Measurements from ENCODE around the gene DACT3.

The DACT3 gene

GRCh38 chr19:46609511-46610412 is 51.2 kb downstream of the DACT3 start:
- DNase-seq = no peak

GRCh38 chr19:46608581-46609345 is 52.2 kb downstream of the DACT3 start:
- no peak for DNase-seq

GRCh38 chr19:46608178-46608577 is 52.8 kb downstream of the DACT3 start:
- DNase-seq = no peak

- DNase-seq = peak in 1 of 2 experiments; percentile 41
Measured at GRCh38 chr19:46607448-46607841, 53.5 kb downstream of the DACT3 start.

- no peak for DNase-seq
Measured at GRCh38 chr19:46606681-46607447, 54.1 kb downstream of the DACT3 start.

GRCh38 chr19:46606019-46606418 is 55.0 kb downstream of the DACT3 start:
- no peak for DNase-seq

GRCh38 chr19:46605356-46605821 is 55.6 kb downstream of the DACT3 start:
- no peak for DNase-seq

GRCh38 chr19:46604781-46605355 is 56.1 kb downstream of the DACT3 start:
- DNase-seq = no peak

- no peak for DNase-seq
Measured at GRCh38 chr19:46603752-46604231, 57.2 kb downstream of the DACT3 start.

GRCh38 chr19:46603195-46603637 is 57.8 kb downstream of the DACT3 start:
- no peak for DNase-seq

GRCh38 chr19:46602392-46603194 is 58.4 kb downstream of the DACT3 start:
- DNase-seq = no peak

GRCh38 chr19:46601318-46602224 is 59.4 kb downstream of the DACT3 start, which contains the start of gene CALM3:
CALM3 (plus strand) TSS chr19:46601330; CDS start chr19:46601435, 105 bp downstream.
- no peak for DNase-seq

- DNase-seq = peak; percentile 89 to 92
Measured at GRCh38 chr19:46600384-46601317, 60.3 kb downstream of the DACT3 start.

GRCh38 chr19:46599716-46600373 is 61.1 kb downstream of the DACT3 start:
- DNase-seq = no peak

GRCh38 chr19:46598372-46598917 is 62.5 kb downstream of the DACT3 start:
- DNase-seq = no peak
